Stimulated activated naive CD8-positive, alpha-beta T cell treated with anti-CD3 and anti-CD28 coated beads, Interleukin-15, amount 100 ng/mL, for 72 hours (primary cell): ENCODE measurements around the gene AGXT2.
"Not testable (repeated sequence)": the region's sequence is repeated elsewhere in the genome, so short reads cannot be mapped to it uniquely, and the experiment has no call there.

Experiments
- ATAC-seq: fragments of 150-1000 bp; cut with Tn5 transposase; 2 replicates; pipeline ENCODE4 v1.10.0; 2021; ENCODE audit warnings: mild to moderate bottlenecking, moderate library complexity
- DNase-seq, 2 donors: peaks; one replicate each; pipeline ENCODE4 v3.0.0; 2021 to 2022
- H3K27ac Mint-ChIP-seq, 2 donors: one replicate each; pipeline ENCODE4 v1.8.0; 2022; ENCODE audit warnings: mild to moderate bottlenecking in 2 of 2, mixed read lengths in 2 of 2, moderate library complexity in 2 of 2
- H3K27me3 Mint-ChIP-seq: one replicate; pipeline ENCODE4 v1.8.0; 2022; ENCODE audit warnings: mixed read lengths
- H3K4me1 Mint-ChIP-seq: one replicate; pipeline ENCODE4 v1.8.0; 2022; ENCODE audit warnings: mild to moderate bottlenecking, mixed read lengths
- H3K4me3 Mint-ChIP-seq, 2 donors: one replicate each; pipeline ENCODE4 v1.8.0; 2022; ENCODE audit warnings: mild to moderate bottlenecking in 2 of 2, mixed read lengths in 2 of 2, moderate library complexity in 1 of 2
- H3K9me3 Mint-ChIP-seq, 2 donors: one replicate each; pipeline ENCODE4 v1.8.0; 2022; ENCODE audit warnings: mixed read lengths in 2 of 2

The AGXT2 gene

DNA sequence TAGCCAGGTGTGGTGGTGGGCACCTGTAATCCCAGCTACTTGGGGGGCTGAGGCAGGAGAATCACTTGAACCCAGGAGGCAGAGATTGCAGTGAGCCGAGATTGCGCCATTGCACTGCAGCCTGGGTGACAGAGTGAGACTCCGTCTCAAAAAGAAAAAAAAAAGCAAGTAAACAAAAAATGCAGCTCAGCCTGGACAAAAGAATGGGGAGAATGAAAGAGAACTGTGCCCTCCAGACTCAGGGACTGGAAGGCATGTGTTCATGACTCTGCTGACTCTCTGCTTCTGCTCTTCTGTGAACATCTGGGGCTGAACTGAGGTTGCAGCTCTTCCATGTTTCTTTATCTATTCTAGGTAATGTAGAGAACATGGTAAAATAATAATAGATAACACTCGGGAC is 11.8 kb downstream of the AGXT2 start:
- H3K4me3 Mint-ChIP-seq, DNase-seq, H3K27ac Mint-ChIP-seq, H3K4me1 Mint-ChIP-seq, H3K9me3 Mint-ChIP-seq, ATAC-seq: not testable (repeated sequence)
- H3K27me3 Mint-ChIP-seq = peaks cover 46% of the 10 kb centered on the region

DNA sequence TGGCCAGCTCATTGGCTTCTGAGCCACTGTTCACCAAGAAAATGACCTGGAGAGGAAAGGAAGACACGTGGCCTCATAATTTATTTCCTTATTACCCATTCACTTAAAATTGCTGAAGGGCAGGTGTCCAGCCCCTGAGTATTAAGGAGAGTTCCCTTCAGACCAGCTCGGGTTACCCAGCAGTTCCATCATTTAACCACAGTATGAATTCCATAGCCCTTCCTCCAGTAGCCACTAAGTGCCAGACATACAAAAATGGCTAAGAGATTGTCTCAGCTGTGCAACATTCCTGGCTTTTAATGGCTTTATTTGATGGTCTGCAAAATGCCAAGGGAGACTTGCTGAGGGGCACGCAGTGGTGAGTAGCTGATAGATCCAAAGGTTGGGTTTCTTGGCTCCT is 12.5 kb downstream of the AGXT2 start:
- no peak overlapping the region for H3K4me3 Mint-ChIP-seq
- H3K9me3 Mint-ChIP-seq = no peaks in the 10 kb centered on the region
- no peak for ATAC-seq
- H3K4me1 Mint-ChIP-seq = no peaks in the 10 kb centered on the region
- H3K27ac Mint-ChIP-seq = no peak overlapping the region
- no peak for DNase-seq
- H3K27me3 Mint-ChIP-seq = peaks cover 44% of the 10 kb centered on the region

DNA sequence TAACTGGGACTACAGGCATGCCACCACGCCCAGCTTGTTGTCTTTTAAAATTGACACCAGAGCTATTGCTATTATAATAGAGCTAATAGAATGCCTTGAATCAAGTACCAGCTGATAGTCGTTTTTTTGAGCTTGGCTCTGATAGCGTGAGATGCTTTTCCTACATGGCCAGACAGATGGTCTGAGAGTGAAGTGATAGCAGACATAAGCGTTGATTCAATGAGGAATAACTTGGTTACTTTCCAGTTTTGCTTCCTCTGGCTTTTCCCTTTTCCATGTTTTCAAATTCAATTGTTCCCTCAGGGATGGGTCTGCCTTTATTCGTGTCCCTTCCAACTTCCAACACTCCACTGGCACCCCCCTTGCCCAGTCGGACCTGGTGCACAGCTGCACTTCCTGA is 15.4 kb downstream of the AGXT2 start:
- ATAC-seq (no peak), DNase-seq (no peak)
- Mint-ChIP-seq H3K27me3 (peaks cover 43% of the 10 kb centered on the region), H3K4me3 (no peak overlapping the region), H3K4me1 (no peaks in the 10 kb centered on the region), H3K27ac (no peak overlapping the region), H3K9me3 (no peaks in the 10 kb centered on the region)

DNA sequence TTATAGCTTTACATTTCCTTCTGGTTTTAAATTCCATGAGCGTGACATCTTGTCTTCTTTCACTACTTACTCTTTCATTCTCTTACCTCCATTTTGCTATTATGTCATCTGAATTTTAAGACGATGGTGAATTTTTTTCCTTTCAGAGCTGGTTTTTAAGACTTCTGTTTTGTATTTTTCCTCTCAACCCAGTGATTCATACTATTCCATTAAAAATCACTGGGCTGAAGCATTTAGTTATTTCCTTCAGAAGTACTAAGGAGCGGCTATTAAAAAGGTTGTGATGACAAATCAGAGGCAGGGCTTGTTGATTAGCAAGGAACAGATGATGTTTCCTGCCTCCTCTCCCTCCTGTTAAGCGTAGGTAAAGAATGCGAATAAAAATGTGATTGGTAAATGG is 16.5 kb downstream of the AGXT2 start:
- no peak overlapping the region for H3K27ac Mint-ChIP-seq
- ATAC-seq = no peak
- H3K27me3 Mint-ChIP-seq = peaks cover 34% of the 10 kb centered on the region
- no peaks in the 10 kb centered on the region for H3K9me3 Mint-ChIP-seq
- H3K4me3 Mint-ChIP-seq = no peak overlapping the region
- H3K4me1 Mint-ChIP-seq = no peaks in the 10 kb centered on the region
- no peak for DNase-seq

DNA sequence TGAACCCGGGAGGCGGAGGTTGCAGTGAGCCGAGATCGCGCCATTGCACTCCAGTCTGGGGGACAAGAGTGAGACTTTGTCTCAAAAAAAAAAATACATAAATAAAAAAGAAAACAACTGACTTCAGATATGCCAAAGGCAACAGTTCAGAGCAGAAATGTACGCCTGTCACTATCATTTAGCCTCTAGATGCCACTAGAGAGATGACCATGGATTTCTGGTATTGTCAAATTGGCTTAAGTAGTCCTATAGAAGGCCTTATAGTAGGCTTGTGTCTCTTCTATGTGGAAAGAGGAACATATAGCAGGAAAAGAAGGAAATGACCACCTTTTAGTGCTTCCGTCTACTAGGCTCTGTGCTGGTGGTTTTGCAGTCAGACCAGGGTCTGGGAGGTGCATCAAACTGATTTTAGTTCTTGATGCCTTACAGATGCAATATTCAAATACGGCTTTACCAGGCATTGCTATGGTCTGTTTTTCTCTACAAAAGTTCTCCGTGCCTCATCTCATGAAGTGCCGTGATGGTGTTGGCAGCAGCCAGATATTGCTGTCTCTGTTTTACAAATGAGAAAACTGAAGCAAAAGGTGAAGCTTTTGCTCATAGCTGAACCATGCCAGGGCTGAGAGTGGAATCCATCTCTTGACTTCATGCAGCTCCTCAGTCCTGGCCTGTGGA is 17.2 kb downstream of the AGXT2 start:
- Mint-ChIP-seq H3K27ac (no peak overlapping the region), H3K4me3 (no peak overlapping the region), H3K9me3 (no peaks in the 10 kb centered on the region), H3K4me1 (no peaks in the 10 kb centered on the region), H3K27me3 (peaks cover 31% of the 10 kb centered on the region)
- DNase-seq = no peak
- no peak for ATAC-seq

DNA sequence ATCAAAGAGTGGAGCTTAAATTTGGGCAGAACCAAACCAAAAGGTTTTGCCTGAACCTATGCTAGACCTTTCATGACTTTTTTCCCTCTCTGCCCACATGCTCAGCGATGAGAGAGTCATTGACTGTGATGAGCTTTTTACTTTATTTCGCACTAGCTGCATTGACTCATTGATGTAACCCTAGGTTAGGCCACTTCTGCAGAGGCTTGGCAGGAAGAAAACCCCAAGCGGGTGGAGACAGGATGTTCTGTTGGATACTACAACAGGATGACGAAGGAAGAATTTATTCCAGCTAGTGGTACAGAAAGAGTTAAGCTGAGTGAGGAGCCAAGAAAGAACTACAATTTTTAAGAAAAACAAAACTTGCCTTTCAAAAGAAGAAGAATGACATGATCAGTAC is 18.4 kb downstream of the AGXT2 start:
- ATAC-seq = peak; percentile 57
- Mint-ChIP-seq H3K9me3 (no peaks in the 10 kb centered on the region), H3K27me3 (peaks cover 22% of the 10 kb centered on the region), H3K4me1 (no peaks in the 10 kb centered on the region), H3K4me3 (no peak overlapping the region), H3K27ac (peak overlapping the region in 1 of 2 donors; percentile 43)
- DNase-seq = no peak

DNA sequence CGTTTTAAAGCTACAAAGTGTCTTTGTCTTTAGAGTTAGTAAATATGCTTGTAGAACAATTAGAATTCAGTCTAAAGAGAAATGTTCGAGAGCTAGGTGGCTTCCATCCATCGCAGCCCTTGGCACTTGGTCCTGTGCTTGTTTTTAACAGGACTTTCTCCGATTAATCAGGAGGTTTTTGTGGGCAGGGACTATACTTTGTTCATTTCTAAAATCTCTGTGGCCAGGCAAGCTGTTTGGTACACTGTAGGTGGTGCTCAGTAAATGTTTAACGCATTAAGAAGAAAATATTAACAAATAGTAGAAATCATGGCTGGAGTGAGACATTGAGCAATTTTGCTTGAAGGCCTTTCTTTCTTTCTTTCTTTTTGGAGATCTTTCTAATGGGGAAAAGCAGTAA is 20.8 kb downstream of the AGXT2 start:
- peaks cover 12% of the 10 kb centered on the region for H3K27me3 Mint-ChIP-seq
- H3K27ac Mint-ChIP-seq = no peak overlapping the region
- H3K4me3 Mint-ChIP-seq = no peak overlapping the region
- ATAC-seq (no peak), DNase-seq (no peak)
- H3K4me1 Mint-ChIP-seq = no peaks in the 10 kb centered on the region
- H3K9me3 Mint-ChIP-seq = no peaks in the 10 kb centered on the region

DNA sequence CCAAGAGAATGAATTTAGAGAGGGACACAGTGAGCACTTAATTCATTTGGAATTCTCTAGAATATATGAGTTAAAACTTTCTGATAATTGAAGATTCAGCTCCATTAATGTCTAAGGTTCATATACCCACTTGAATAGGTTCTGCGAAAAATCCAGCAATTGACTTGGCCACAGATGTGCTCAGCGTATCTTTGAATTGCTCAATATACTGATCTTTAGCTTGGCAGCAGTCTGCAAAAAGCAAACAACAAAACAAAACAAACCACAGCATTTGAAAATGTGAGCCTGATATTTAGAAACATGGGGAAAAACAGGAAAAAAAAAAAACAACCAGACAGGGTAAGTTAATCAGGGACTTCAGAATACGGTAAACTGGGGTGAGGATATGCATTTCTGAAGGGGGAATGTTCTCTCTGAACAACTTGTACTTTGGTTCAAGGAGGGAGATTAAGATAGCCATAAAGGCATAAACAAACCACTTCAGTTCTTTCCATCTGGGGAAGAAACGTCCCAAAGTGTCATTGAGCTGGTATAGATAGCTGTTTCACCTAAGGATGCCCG is 21.4 kb downstream of the AGXT2 start:
- Mint-ChIP-seq H3K4me1 (no peaks in the 10 kb centered on the region), H3K27me3 (peaks cover 12% of the 10 kb centered on the region), H3K9me3 (no peaks in the 10 kb centered on the region), H3K4me3 (no peak overlapping the region), H3K27ac (no peak overlapping the region)
- no peak for DNase-seq
- no peak for ATAC-seq

DNA sequence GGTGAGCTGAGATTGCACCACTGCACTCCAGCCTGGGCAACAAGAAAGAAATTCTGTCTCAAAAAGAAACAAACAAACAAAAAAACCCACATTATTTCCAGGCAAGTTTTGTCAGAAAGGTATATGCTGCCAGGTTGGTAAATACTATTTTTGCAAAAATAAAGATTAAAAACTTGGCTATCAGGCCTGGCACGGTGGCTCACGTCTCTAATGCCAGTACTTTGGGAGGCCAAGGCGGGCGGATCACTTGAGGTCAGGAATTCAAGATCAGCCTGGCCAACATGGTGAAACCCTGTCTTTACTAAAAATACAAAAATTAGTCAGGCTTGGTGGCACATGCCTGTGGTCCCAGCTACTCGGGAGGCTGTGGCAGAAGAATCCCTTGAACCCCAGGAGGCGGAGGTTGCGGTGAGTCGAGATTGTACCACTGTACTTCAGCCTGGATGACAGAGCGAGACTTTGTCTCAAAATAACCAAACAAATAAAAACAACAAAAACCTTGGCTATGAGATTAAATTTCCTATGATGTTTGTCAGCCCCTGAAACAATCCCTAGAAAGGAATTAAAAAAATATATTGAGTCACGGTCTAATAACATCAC is 22.7 kb downstream of the AGXT2 start:
- DNase-seq = no peak
- Mint-ChIP-seq H3K4me3 (no peak overlapping the region), H3K9me3 (no peaks in the 10 kb centered on the region), H3K4me1 (no peaks in the 10 kb centered on the region), H3K27me3 (peaks cover 12% of the 10 kb centered on the region), H3K27ac (no peak overlapping the region)
- ATAC-seq = no peak

DNA sequence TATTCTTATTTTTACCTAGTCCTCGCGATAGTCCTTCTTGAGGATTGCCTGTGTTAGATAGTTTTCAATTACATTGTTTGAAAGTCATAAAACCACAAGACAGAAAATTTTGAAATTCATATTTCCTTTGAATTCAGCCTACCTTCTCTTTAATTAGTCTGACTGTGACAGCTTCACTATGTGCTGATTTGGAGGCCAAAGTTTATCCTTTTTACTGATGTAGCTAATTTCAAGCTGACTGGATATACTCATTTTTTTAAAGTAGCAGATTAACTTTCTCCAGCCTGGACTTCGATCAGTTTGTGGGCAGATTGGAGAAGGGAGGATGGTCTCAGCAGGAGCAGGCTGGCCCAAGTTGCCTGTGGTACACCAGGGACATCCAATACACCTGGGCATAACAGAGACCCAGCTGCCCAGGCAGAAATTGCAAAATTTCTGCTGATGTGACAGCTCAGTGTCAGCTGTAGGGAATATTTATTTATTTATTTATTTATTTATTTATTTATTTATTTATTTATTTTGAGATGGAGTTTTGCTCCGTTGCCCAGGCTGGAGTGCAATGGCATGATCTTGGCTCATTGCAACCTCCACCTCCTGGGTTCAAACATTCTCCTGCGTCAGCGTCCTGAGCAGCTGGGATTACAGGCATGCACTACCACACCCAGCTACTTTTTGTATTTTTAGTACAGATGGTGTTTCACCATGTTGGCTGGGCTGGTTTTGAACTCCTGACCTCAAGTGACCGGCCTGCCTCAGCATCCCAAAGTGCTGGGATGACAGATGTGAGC is 24.2 kb downstream of the AGXT2 start:
- DNase-seq (no peak), ATAC-seq (no peak)
- Mint-ChIP-seq H3K4me1 (no peaks in the 10 kb centered on the region), H3K4me3 (no peak overlapping the region), H3K27ac (no peak overlapping the region), H3K9me3 (no peaks in the 10 kb centered on the region), H3K27me3 (peaks cover under 1% of the 10 kb centered on the region)

DNA sequence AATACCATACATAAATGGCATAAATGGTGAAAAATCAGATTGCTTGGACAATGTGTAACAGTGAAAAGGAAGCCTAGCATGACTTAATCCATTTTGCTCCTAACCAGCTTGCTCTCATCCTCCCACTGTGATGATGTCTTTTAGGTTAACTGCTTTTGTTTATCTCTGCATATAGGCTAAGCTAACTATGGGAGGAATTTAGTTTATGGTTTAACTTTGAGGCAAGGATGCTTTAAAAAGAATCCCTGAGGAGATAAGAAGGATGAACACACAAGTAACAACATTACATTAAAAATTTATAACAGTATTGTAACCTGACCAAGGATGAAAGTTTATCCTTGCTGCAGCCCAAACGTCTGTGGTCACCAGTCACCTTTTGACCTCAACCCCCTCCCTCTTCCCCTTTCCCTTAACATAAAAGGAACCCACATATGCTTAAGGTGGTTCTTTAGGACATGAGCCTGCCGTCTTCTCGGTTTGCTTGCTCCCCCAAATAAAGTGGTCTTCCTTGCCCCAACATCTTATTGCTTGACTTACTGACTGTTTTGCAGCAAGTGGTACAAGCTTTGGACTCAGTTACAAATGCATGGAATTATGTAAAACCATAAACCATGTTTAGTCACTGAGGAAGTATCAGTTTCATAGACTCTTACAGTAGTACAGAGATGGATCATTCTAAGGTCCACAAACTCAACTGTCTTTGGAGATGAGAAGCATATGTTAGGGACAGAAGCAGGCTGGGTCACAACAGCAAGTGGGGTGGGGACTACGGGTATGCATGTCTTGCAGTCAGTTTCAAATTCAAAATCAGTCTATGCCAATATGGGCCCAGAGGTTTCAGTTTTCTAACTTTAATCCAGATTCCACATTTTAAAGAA is 31.3 kb downstream of the AGXT2 start:
- H3K27ac Mint-ChIP-seq = no peak overlapping the region
- H3K4me1 Mint-ChIP-seq = no peaks in the 10 kb centered on the region
- H3K4me3 Mint-ChIP-seq = no peak overlapping the region
- peaks cover 5 to 15% of the 10 kb centered on the region in 2 donors for H3K9me3 Mint-ChIP-seq
- H3K27me3 Mint-ChIP-seq = peaks cover 27% of the 10 kb centered on the region
- ATAC-seq = peak; percentile 75
- DNase-seq = no peak

DNA sequence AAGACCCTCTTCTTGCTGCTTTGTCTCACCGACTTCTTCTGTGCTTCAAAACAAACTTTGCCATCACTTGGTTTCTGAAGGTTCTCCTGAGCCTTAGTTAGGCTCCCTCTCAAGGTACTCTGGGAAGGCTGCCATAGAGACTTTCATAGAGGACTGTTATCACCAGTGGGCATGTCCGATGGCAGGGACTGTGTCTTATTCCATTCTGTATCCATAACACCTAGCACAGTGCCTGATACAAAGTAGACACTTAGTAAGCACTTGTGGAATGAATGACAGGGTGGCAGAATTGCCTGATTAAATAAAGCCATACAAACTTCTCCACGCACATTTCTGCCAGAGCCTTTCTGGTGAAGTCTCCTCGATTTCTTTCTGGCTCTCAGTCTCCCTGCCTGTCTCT is 32.7 kb downstream of the AGXT2 start:
- peaks cover 5 to 15% of the 10 kb centered on the region in 2 donors for H3K9me3 Mint-ChIP-seq
- H3K4me3 Mint-ChIP-seq = no peak overlapping the region
- DNase-seq = no peak
- H3K27me3 Mint-ChIP-seq = peaks cover 27% of the 10 kb centered on the region
- ATAC-seq = no peak
- H3K4me1 Mint-ChIP-seq = no peaks in the 10 kb centered on the region
- no peak overlapping the region for H3K27ac Mint-ChIP-seq

DNA sequence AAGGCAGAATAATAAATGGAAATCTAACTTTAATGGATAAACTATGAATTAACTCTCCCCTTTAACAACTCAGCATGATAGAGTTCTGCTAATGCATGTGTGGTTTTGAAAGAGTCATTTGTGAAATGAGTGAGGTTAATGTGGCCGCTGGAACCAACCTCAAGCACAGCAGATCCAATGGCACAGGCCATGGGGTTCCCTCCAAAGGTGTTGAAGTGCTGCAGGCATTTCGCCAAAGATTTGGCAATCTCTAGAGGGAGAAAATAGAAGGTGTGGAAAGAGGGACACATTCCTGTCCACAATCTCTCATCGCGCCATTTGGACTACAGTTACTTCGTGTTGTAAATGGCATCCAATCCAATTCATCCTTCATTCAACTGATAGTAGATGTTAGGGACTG is 35.0 kb downstream of the AGXT2 start:
- ATAC-seq = no peak
- no peak for DNase-seq
- H3K27ac Mint-ChIP-seq = no peak overlapping the region
- H3K27me3 Mint-ChIP-seq = peaks cover 32% of the 10 kb centered on the region
- H3K4me1 Mint-ChIP-seq = no peaks in the 10 kb centered on the region
- H3K4me3 Mint-ChIP-seq = no peak overlapping the region
- H3K9me3 Mint-ChIP-seq = peaks cover 3 to 10% of the 10 kb centered on the region in 2 donors

DNA sequence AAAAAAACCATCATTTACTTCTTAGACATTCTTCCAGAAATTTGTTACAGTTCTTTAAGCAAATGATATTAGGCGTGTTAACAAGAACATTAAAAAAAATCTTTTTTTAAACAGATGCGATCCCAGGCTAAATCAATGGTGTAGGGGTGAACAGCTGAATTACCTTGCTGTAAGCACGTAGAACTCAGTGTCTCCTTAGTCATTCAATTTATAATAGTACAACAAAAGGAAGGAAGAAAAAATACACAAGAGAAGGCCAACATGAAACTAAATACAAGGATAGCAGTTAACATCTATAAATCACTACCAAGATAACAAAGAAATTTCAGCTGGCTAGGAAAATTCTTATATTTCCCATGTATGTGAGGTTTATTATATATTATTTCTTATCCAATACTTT is 35.4 kb downstream of the AGXT2 start:
- Mint-ChIP-seq H3K9me3 (peaks cover 0 to 5% of the 10 kb centered on the region in 2 donors), H3K27ac (no peak overlapping the region), H3K4me3 (no peak overlapping the region), H3K27me3 (peaks cover 32% of the 10 kb centered on the region), H3K4me1 (no peaks in the 10 kb centered on the region)
- no peak for ATAC-seq
- no peak for DNase-seq

DNA sequence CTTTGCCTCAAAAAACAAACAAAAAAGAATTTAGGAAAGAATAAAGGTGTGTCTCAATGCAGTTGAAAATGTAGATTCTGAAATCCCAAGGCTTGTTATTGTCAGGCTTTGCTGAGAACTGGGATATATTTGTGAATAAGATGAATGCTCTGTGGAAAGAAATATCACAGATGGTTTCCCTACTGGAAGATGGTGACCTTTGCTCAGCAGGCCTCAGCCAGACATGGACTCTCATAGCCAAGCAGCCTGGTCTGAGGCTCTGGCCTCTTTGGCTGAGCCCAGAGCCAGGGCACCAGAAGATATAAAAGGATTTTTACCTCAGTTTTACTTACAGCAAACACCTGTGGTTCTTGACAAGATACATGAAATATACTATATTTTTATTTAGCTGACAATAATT is 37.1 kb downstream of the AGXT2 start:
- no peaks in the 10 kb centered on the region for H3K4me1 Mint-ChIP-seq
- H3K27ac Mint-ChIP-seq = peak overlapping the region in 1 of 2 donors; percentile 31
- H3K27me3 Mint-ChIP-seq = peaks cover 22% of the 10 kb centered on the region

More for the DNA sequence above, 37.1 kb downstream of the AGXT2 start:
- DNase-seq = no peak
- H3K9me3 Mint-ChIP-seq = no peaks in the 10 kb centered on the region
- no peak for ATAC-seq
- no peak overlapping the region for H3K4me3 Mint-ChIP-seq
